AG04450 (cell line): ENCODE measurements around the gene CTPS2. TPM values are rescaled to one million over a fixed set of nuclear protein-coding genes. Genes with fewer than 3 reads are reported as not detected.
"Not testable (repeated sequence)": the region's sequence is repeated elsewhere in the genome, so short reads cannot be mapped to it uniquely, and the experiment has no call there.

Experiments
- CTCF ChIA-PET: fragments of 300-600, 350-600 bp; formaldehyde crosslinking; extraction: SDS; loops from one replicate; lab custom pipeline; 2022; ENCODE audit warnings: antibody characterized with exemption, inconsistent platforms; lab: Charles Lee
- POLR2A ChIA-PET: fragments of 350-600 bp; formaldehyde crosslinking; extraction: SDS; loops from one replicate; lab custom pipeline; 2021; ENCODE audit warnings: antibody characterized with exemption, inconsistent platforms; lab: Yijun Ruan, JAX
- DNase-seq: peaks from one replicate; pipeline ENCODE4 v3.0.0-alpha.2; 2011; ENCODE audit warnings: low read depth, low spot score
- H3K27ac ChIP-seq: one replicate; pipeline ENCODE4 v1.5.1; 2012; ENCODE audit warnings: low read depth, low read length, control low read depth
- H3K27me3 ChIP-seq: one replicate; pipeline ENCODE4 v1.6.0; 2012; ENCODE audit warnings: low read length; ENCODE audit not compliant: control insufficient read depth, insufficient read depth
- H3K4me3 ChIP-seq: 2 replicates; pipeline ENCODE4 v1.5.1; 2011; ENCODE audit warnings: mild to moderate bottlenecking, low read depth, low read length, control low read depth
- H3K9me3 ChIP-seq: 2 replicates; pipeline ENCODE4 v1.5.1; 2012; ENCODE audit warnings: low read length; ENCODE audit not compliant: control insufficient read depth, insufficient read depth
- polyA plus RNA-seq: library from polyadenylated mRNA; depleted of rRNA; stranded (reverse); fragments of >200 nt; gene quantifications from 2 replicates; pipeline ENCODE4 v1.2.3, GENCODE V29; 2011
- TF ChIP-seq, protein P1 (sequence below): IDR thresholded peaks from 2 replicates; pipeline ENCODE4 v1.5.1; 2011; ENCODE audit warnings: low read depth, low read length, control low read depth, inconsistent platforms

Gene CTPS2
- polyA plus RNA-seq, 1 experiment, result 11.7 TPM

DNA sequence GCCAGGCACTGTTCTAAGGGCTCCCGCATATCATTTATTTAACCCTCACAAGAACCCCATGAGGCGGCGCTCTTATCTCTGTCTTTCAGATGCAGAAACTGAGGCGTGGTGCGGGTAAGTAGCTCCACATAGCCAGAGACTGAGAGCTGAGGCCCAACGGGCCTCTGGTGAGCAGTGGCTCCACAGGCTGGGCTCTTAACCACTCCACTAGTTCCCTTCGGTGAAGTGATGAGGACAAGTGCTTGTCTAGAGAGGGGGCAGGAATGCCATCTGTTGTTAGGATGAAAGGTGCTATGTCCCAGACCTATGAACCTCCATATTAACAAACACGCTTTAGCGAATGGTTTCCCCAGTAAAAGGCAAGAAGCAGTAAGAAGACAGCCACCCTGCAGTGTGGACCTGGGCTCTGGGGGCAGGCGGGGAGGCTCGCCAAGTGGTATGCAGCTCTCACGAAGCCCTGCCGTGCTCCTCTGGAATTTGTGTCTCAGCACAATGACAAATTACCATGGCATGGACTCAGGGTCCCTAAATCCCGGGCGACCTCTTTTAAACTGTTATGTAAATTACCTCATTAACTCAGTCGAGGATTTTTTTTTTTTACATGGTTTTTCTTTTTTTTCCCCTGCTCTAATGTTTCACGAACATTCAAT is 83.4 kb downstream of the CTPS2 start:
- H3K27ac ChIP-seq, result no peak overlapping the region
- TF ChIP-seq, protein P1, sequence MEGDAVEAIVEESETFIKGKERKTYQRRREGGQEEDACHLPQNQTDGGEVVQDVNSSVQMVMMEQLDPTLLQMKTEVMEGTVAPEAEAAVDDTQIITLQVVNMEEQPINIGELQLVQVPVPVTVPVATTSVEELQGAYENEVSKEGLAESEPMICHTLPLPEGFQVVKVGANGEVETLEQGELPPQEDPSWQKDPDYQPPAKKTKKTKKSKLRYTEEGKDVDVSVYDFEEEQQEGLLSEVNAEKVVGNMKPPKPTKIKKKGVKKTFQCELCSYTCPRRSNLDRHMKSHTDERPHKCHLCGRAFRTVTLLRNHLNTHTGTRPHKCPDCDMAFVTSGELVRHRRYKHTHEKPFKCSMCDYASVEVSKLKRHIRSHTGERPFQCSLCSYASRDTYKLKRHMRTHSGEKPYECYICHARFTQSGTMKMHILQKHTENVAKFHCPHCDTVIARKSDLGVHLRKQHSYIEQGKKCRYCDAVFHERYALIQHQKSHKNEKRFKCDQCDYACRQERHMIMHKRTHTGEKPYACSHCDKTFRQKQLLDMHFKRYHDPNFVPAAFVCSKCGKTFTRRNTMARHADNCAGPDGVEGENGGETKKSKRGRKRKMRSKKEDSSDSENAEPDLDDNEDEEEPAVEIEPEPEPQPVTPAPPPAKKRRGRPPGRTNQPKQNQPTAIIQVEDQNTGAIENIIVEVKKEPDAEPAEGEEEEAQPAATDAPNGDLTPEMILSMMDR, result no peak
- DNase-seq, result no peak
- no peaks in the 10 kb centered on the region for H3K27me3 ChIP-seq
- ChIA-PET POLR2A (no interaction called here), CTCF (no interaction called here)
- H3K4me3 ChIP-seq, result no peak overlapping the region
- no peaks in the 10 kb centered on the region for H3K9me3 ChIP-seq

DNA sequence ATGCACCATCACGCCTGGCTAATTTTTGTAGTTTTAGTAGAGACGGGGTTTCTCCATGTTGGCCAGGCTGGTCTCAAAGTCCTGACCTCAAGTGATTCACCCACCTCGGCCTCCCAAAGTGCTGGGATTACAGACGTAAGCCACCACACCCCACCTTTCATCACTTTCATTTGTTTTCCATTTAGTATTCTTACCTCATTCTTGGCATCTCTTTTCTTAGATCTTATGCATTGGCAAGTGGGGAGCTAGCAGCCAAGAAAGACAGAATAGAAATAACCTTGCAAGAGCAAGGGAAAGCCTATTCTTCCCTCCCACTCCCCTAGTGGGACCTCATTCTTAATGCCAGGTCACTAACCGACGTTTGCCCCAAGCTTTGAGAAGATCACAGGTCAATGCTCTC is 84.0 kb downstream of the CTPS2 start:
- CTCF ChIA-PET, H3K4me3 ChIP-seq, H3K27me3 ChIP-seq, H3K27ac ChIP-seq, DNase-seq, H3K9me3 ChIP-seq, POLR2A ChIA-PET: not testable (repeated sequence)

DNA sequence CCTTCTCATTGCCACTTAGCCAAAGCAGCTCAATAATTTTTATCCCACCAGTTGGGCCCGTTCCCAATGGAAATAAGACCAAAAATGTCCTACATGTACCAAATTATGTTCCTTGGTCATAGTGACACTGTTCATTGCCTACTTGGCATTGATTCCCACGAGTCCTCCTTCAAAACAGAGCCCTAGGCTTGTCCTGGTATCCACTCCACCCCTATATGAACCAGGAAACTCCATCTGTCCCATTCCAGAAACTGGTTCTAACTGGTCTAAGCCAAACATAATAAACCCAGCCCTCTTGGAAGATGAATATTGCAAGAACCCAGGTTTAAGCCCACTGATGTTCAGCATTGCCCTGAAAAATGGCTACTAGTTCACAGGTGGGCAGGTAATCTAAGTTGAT is 93.4 kb downstream of the CTPS2 start:
- DNase-seq, result no peak
- TF ChIP-seq, protein P1, result no peak
- Histone ChIP-seq H3K27ac (no peak overlapping the region), H3K4me3 (no peak overlapping the region), H3K27me3 (no peaks in the 10 kb centered on the region), H3K9me3 (no peaks in the 10 kb centered on the region)
- CTCF ChIA-PET, result interaction anchor here (0.6 kb wide), 1 partner anchor 265 kb away, joined by 3 read pairs; no protein-coding TSS in a partner anchor
- POLR2A ChIA-PET, result no interaction called here

DNA sequence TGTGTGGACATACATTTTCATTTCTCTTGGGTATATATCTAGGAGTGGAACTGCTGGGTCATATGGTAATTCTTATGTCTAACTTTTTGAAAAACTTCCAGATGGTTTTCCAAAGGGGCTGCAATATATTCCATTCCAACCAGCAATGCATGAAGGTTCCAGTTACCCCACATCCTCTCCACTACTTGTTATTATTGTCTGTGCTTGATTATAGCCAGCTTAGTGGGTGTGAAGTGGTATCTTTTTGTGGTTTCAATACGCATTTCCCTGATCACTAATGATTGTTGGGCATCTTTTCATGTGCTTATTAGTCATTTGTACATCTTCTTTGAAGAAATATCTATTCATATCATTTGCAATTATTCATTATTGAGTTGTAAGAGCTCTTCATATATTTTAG is 94.0 kb downstream of the CTPS2 start:
- ChIA-PET CTCF (no interaction called here), POLR2A (no interaction called here)
- no peak overlapping the region for H3K4me3 ChIP-seq
- TF ChIP-seq, protein P1, result no peak
- H3K9me3 ChIP-seq, result no peaks in the 10 kb centered on the region
- DNase-seq, result no peak
- no peaks in the 10 kb centered on the region for H3K27me3 ChIP-seq
- no peak overlapping the region for H3K27ac ChIP-seq

DNA sequence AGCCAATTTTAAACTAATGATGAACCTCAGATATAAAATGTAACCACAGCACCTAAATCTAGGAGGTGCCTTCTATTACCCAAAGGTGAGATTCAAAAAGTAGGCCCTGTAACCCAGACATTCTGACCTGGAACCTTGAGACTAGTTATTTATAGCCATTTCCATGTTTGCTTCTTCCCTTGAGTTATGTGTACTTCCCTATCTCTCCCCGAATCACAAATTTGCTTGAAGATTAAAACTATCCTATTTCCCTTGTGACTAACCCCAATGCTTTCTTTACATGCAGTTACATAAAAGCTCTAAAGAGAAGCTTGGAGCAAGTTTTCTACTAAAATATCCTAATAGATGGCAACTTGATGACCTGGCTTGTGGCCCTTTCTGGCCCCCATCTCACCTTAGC is 95.1 kb downstream of the CTPS2 start:
- ChIA-PET POLR2A (no interaction called here), CTCF (no interaction called here)
- no peak overlapping the region for H3K27ac ChIP-seq
- no peaks in the 10 kb centered on the region for H3K9me3 ChIP-seq
- no peak for DNase-seq
- TF ChIP-seq, protein P1, result no peak
- H3K27me3 ChIP-seq, result no peaks in the 10 kb centered on the region
- H3K4me3 ChIP-seq, result no peak overlapping the region
